Measurements from ENCODE around the gene TRAF5. TPM values are rescaled to one million over a fixed set of nuclear protein-coding genes. Genes with fewer than 3 reads are reported as not detected.

Gene TRAF5
- total and polyA plus RNA-seq, 2 donors (not counting 3 experiments of a cell fraction or from before 2014, with no cell fraction given), result 8.5 to 17.6 TPM

DNA sequence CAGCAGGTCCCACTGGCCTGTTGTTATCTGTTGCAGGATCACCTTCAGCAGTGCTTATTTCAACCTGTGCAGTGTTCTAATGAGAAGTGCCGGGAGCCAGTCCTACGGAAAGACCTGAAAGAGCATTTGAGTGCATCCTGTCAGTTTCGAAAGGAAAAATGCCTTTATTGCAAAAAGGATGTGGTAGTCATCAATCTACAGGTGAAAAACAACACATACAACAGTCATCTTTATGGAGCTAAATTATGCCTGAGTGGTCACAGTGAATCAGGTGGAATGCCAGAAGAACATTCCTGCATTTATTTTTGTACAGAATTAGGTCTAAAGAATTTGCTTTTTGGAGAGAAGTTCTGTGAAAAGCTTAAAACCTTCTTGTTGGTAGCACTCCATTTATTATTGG, 33.2 kb downstream of the TRAF5 start:
- CTCF ChIA-PET, result interaction anchor here (1.0 kb wide), 1 partner anchor 8 kb away, joined by 3 read pairs; no protein-coding TSS in a partner anchor
- H3K4me2 ChIP-seq (ENCODE audit: insufficient read depth, low read length), result no peak overlapping the region
- FAIRE-seq, result no peak
- intact Hi-C loops (cut with micrococcal nuclease) (no loop called here), dilution Hi-C loops (cut with MboI; ENCODE audit: extremely low pct_ligation_motif_present, low sequenced_read_pairs) (no loop called here)
- H3K4me1 ChIP-seq (ENCODE audit: control insufficient read depth, extremely low read depth, insufficient read depth, low read length), result no peaks in the 10 kb centered on the region
- H3K27ac ChIP-seq (ENCODE audit: insufficient read depth, low read depth, low read length), result no peak overlapping the region
- TF ChIP-seq JUN (IDR thresholded peaks at IDR 0.05; ENCODE audit: borderline replicate concordance, insufficient read depth, insufficient read length, low read depth) (no peak), POLR2AphosphoS5 (IDR thresholded peaks at IDR 0.05; ENCODE audit: insufficient read depth, low read depth, low read length) (no peak), EZH2 (IDR thresholded peaks at IDR 0.05; ENCODE audit: borderline replicate concordance, low read depth, low read length, severe bottlenecking) (no peak), FOS (IDR thresholded peaks at IDR 0.05; ENCODE audit: borderline replicate concordance, insufficient read depth, low read length) (no peak), POLR2A (IDR thresholded peaks at IDR 0.05; ENCODE audit: low read depth, low read length) (no peak), MYC (IDR thresholded peaks at IDR 0.05; ENCODE audit: low read depth, low read length) (no peak), GATA2 (IDR thresholded peaks at IDR 0.05; ENCODE audit: insufficient read depth, insufficient read length, low read depth, low read length) (no peak)
- TF ChIP-seq, protein P1, sequence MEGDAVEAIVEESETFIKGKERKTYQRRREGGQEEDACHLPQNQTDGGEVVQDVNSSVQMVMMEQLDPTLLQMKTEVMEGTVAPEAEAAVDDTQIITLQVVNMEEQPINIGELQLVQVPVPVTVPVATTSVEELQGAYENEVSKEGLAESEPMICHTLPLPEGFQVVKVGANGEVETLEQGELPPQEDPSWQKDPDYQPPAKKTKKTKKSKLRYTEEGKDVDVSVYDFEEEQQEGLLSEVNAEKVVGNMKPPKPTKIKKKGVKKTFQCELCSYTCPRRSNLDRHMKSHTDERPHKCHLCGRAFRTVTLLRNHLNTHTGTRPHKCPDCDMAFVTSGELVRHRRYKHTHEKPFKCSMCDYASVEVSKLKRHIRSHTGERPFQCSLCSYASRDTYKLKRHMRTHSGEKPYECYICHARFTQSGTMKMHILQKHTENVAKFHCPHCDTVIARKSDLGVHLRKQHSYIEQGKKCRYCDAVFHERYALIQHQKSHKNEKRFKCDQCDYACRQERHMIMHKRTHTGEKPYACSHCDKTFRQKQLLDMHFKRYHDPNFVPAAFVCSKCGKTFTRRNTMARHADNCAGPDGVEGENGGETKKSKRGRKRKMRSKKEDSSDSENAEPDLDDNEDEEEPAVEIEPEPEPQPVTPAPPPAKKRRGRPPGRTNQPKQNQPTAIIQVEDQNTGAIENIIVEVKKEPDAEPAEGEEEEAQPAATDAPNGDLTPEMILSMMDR (IDR thresholded peaks at IDR 0.05; ENCODE audit: extremely low read depth in 1 of 2, insufficient read depth in 1 of 2, low read depth in 1 of 2, low read length in 2 of 2), result no peak
- TF ChIP-seq, protein P2, sequence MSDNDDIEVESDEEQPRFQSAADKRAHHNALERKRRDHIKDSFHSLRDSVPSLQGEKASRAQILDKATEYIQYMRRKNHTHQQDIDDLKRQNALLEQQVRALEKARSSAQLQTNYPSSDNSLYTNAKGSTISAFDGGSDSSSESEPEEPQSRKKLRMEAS (IDR thresholded peaks at IDR 0.05; ENCODE audit: insufficient read depth, insufficient read length), result no peak
- no peaks in the 10 kb centered on the region for H3K79me2 ChIP-seq (ENCODE audit: control insufficient read depth, insufficient read depth, low read length)
- no peak overlapping the region for H3K9ac ChIP-seq (replicated peaks; ENCODE audit: extremely low read depth, insufficient read depth, low read length)
- no TSS peak for BruUV-seq (replicated peaks)
- POLR2A ChIA-PET, result no interaction called here
- DNase-seq (ENCODE audit: low read depth, low spot score), result peak; percentile 11
- H2AFZ ChIP-seq (ENCODE audit: low read depth, low read length), result no peak overlapping the region
- no peaks in the 10 kb centered on the region for H3K27me3 ChIP-seq (ENCODE audit: control insufficient read depth in 2 of 2, insufficient read depth in 2 of 2, low read length in 2 of 2)
- no peak overlapping the region for H3K4me3 ChIP-seq (replicated peaks in 1 of 3; ENCODE audit: insufficient read depth in 1 of 3, low read depth in 1 of 3, low read length in 3 of 3)
- H4K20me1 ChIP-seq (replicated peaks; ENCODE audit: control insufficient read depth, extremely low read depth, insufficient read depth, low read length), result no peaks in the 10 kb centered on the region
- H3K9me1 ChIP-seq (replicated peaks; ENCODE audit: control insufficient read depth, extremely low read depth, insufficient read depth, low read length), result no peaks in the 10 kb centered on the region
- H3K9me3 ChIP-seq (replicated peaks; ENCODE audit: control insufficient read depth, insufficient read depth, low read length), result no peaks in the 10 kb centered on the region
- peaks cover 0 to 2% of the 10 kb centered on the region in 2 experiments for H3K36me3 ChIP-seq (ENCODE audit: control insufficient read depth in 2 of 2, extremely low read depth in 1 of 2, insufficient read depth in 2 of 2, low read length in 2 of 2)

Measured in endothelial cell of umbilical vein (primary cell).